ENCODE measurements around the gene CHST11. TPM values are rescaled to one million over a fixed set of nuclear protein-coding genes. Genes with fewer than 3 reads are reported as not detected.

The CHST11 gene
- total RNA-seq, 1 donor from 2014 or later, result 11.4 TPM

- Mint-ChIP-seq H3K36me3 (ENCODE audit: insufficient read depth) (no peaks in the 10 kb centered on the region), H3K4me1 (ENCODE audit: low read depth) (peaks cover 29% of the 10 kb centered on the region), H3K27ac (no peak overlapping the region), H3K4me3 (ENCODE audit: low read depth) (no peak overlapping the region), H3K27me3 (peaks cover 3% of the 10 kb centered on the region), H3K9me3 (ENCODE audit: low read depth) (no peaks in the 10 kb centered on the region)
- TF ChIP-seq CTCF (IDR thresholded peaks at IDR 0.05; ENCODE audit: unreplicated experiment), result no peak
- DNase-seq (ENCODE audit: low spot score, unreplicated experiment), result no peak
These were observed 215.3 kb downstream of the CHST11 start for GRCh38 chr12:104672096-104672445.

- Mint-ChIP-seq H3K9me3 (ENCODE audit: low read depth) (no peaks in the 10 kb centered on the region), H3K36me3 (ENCODE audit: insufficient read depth) (no peaks in the 10 kb centered on the region), H3K4me1 (ENCODE audit: low read depth) (peaks cover 31% of the 10 kb centered on the region), H3K4me3 (ENCODE audit: low read depth) (no peak overlapping the region), H3K27me3 (peaks cover 3% of the 10 kb centered on the region), H3K27ac (no peak overlapping the region)
- no peak for DNase-seq (ENCODE audit: low spot score, unreplicated experiment)
- TF ChIP-seq CTCF (IDR thresholded peaks at IDR 0.05; ENCODE audit: unreplicated experiment), result no peak
These were observed 215.9 kb downstream of the CHST11 start for GRCh38 chr12:104672501-104673265.

- no peaks in the 10 kb centered on the region for H3K9me3 Mint-ChIP-seq (ENCODE audit: low read depth)
- no peaks in the 10 kb centered on the region for H3K36me3 Mint-ChIP-seq (ENCODE audit: insufficient read depth)
- no peak for DNase-seq (ENCODE audit: low spot score, unreplicated experiment)
- H3K4me1 Mint-ChIP-seq (ENCODE audit: low read depth), result peaks cover 27% of the 10 kb centered on the region
- TF ChIP-seq CTCF (IDR thresholded peaks at IDR 0.05; ENCODE audit: unreplicated experiment), result no peak
- H3K4me3 Mint-ChIP-seq (ENCODE audit: low read depth), result no peak overlapping the region
- peaks cover 3% of the 10 kb centered on the region for H3K27me3 Mint-ChIP-seq
- no peak overlapping the region for H3K27ac Mint-ChIP-seq
These were observed 216.5 kb downstream of the CHST11 start for GRCh38 chr12:104673294-104673693.

GRCh38 chr12:104673696-104674482, 217.1 kb downstream of the CHST11 start:
- no peaks in the 10 kb centered on the region for H3K9me3 Mint-ChIP-seq (ENCODE audit: low read depth)
- no peak for DNase-seq (ENCODE audit: low spot score, unreplicated experiment)
- peaks cover 21% of the 10 kb centered on the region for H3K4me1 Mint-ChIP-seq (ENCODE audit: low read depth)

More at GRCh38 chr12:104673696-104674482, 217.1 kb downstream of the CHST11 start:
- Mint-ChIP-seq H3K36me3 (ENCODE audit: insufficient read depth) (no peaks in the 10 kb centered on the region), H3K4me3 (ENCODE audit: low read depth) (no peak overlapping the region), H3K27me3 (peaks cover 3% of the 10 kb centered on the region), H3K27ac (peak overlapping the region; percentile 77)
- no peak for TF ChIP-seq CTCF (IDR thresholded peaks at IDR 0.05; ENCODE audit: unreplicated experiment)
